Measurements from ENCODE around the gene LRP10. TPM values are rescaled to one million over a fixed set of nuclear protein-coding genes. Genes with fewer than 3 reads are reported as not detected.

The LRP10 gene
- total RNA-seq, 1 donor from 2014 or later = 124 TPM

GRCh38 chr14:22929961-22930364, 58.4 kb downstream of the LRP10 start:
- no peak for TF ChIP-seq CTCF (IDR thresholded peaks at IDR 0.05; ENCODE audit: insufficient read depth, low read length, poor library complexity, severe bottlenecking)
- peaks cover 2% of the 10 kb centered on the region for H3K36me3 ChIP-seq (ENCODE audit: control insufficient read depth, insufficient read depth, low read length)
- no peaks in the 10 kb centered on the region for H3K27me3 ChIP-seq (ENCODE audit: control insufficient read depth, insufficient read depth, low read length)
- no peak for DNase-seq (ENCODE audit: low read depth)
- peak overlapping the region; percentile 34 for H3K4me3 ChIP-seq (ENCODE audit: low read depth, low read length)

Other genes starting within 250 kb of the LRP10 start
- gene OR6J1, start 227.4 kb upstream of the LRP10 start, total RNA-seq = not detected in 2 replicates
- gene OXA1L, start 105.1 kb upstream of the LRP10 start, total RNA-seq = 84.5 and 143 TPM in 2 replicates
- gene SLC7A7, start 56.3 kb upstream of the LRP10 start, total RNA-seq = 6.8 and 10.0 TPM in 2 replicates
- 102 and 362 TPM in 2 replicates for gene MRPL52, start 41.9 kb upstream of the LRP10 start, total RNA-seq
- 650 and 669 TPM in 2 replicates for gene MMP14, start 35.2 kb upstream of the LRP10 start, total RNA-seq
- 0.48 and 1.2 TPM in 2 replicates for gene REM2, start 11.5 kb downstream of the LRP10 start, total RNA-seq
- gene RBM23, start 47.4 kb downstream of the LRP10 start, total RNA-seq = 96.1 and 146 TPM in 2 replicates
- 94.0 and 107 TPM in 2 replicates for gene PRMT5, start 57.6 kb downstream of the LRP10 start, total RNA-seq
- gene HAUS4, start 85.3 kb downstream of the LRP10 start, total RNA-seq = 31.7 and 36.5 TPM in 2 replicates
- 87.2 and 90.8 TPM in 2 replicates for gene AJUBA, start 110.8 kb downstream of the LRP10 start, total RNA-seq
- gene C14orf93, start 138.4 kb downstream of the LRP10 start, total RNA-seq = 8.4 and 9.7 TPM in 2 replicates
- gene PSMB5, start 163.2 kb downstream of the LRP10 start, total RNA-seq = 199 and 244 TPM in 2 replicates
- not detected in 2 replicates for gene PSMB11, start 170.5 kb downstream of the LRP10 start, total RNA-seq
- gene CDH24, start 185.8 kb downstream of the LRP10 start, total RNA-seq = 5.9 and 7.0 TPM in 2 replicates
- gene ACIN1, start 223.4 kb downstream of the LRP10 start, total RNA-seq = 72.6 and 83.4 TPM in 2 replicates
- gene C14orf119, start 223.8 kb downstream of the LRP10 start, total RNA-seq = 27.5 and 33.3 TPM in 2 replicates
- not detected in 2 replicates for gene CIROP, start 233.2 kb downstream of the LRP10 start, total RNA-seq
- not detected in 2 replicates for gene CEBPE, start 247.5 kb downstream of the LRP10 start, total RNA-seq